ENCODE data around the gene PFDN4. TPM values are rescaled to one million over a fixed set of nuclear protein-coding genes. Genes with fewer than 3 reads are reported as not detected.

PFDN4 gene
- total RNA-seq: 19.8 TPM
- long read RNA-seq, transcript PFDN4-201 (4 exons, 1,462 nt): major isoform, 6 of 8 reads
- long read RNA-seq, partial matches to known transcripts: 0 of 8 reads
- long read RNA-seq, other reads (novel, unspliced or antisense): 2 of 8 reads

GRCh38 chr20:54207743-54208547 is at the start of gene PFDN4:
Gene PFDN4 (plus strand): TSS chr20:54208087. CDS start chr20:54208101, 14 bp downstream.
- DNase-seq (ENCODE audit: low spot score): peak; percentile 93

GRCh38 chr20:54158226-54158625 is 49.7 kb upstream of the PFDN4 start:
- no peak for DNase-seq (ENCODE audit: low spot score)

- no peak for DNase-seq (ENCODE audit: low spot score)
Measured at GRCh38 chr20:54158856-54159418, 49.0 kb upstream of the PFDN4 start.

GRCh38 chr20:54160065-54161007 is 47.6 kb upstream of the PFDN4 start:
- DNase-seq (ENCODE audit: low spot score): no peak

GRCh38 chr20:54161008-54161820 is 46.7 kb upstream of the PFDN4 start:
- no peak for DNase-seq (ENCODE audit: low spot score)

- DNase-seq (ENCODE audit: low spot score): no peak
Measured at GRCh38 chr20:54161821-54162149, 46.1 kb upstream of the PFDN4 start.

GRCh38 chr20:54162378-54163009 is 45.4 kb upstream of the PFDN4 start:
- DNase-seq (ENCODE audit: low spot score): no peak

GRCh38 chr20:54163402-54163801 is 44.5 kb upstream of the PFDN4 start:
- no peak for DNase-seq (ENCODE audit: low spot score)

GRCh38 chr20:54165014-54165413 is 42.9 kb upstream of the PFDN4 start:
- DNase-seq (ENCODE audit: low spot score): no peak

GRCh38 chr20:54165803-54166202 is 42.1 kb upstream of the PFDN4 start:
- no peak for DNase-seq (ENCODE audit: low spot score)

GRCh38 chr20:54166987-54167662 is 40.8 kb upstream of the PFDN4 start:
- no peak for DNase-seq (ENCODE audit: low spot score)

- no peak for DNase-seq (ENCODE audit: low spot score)
Measured at GRCh38 chr20:54167909-54168872, 39.7 kb upstream of the PFDN4 start.

GRCh38 chr20:54168961-54169862 is 38.7 kb upstream of the PFDN4 start:
- DNase-seq (ENCODE audit: low spot score): no peak

- DNase-seq (ENCODE audit: low spot score): no peak
Measured at GRCh38 chr20:54170026-54170471, 37.8 kb upstream of the PFDN4 start.

- no peak for DNase-seq (ENCODE audit: low spot score)
Measured at GRCh38 chr20:54170963-54171362, 36.9 kb upstream of the PFDN4 start.

- DNase-seq (ENCODE audit: low spot score): no peak
Measured at GRCh38 chr20:54172532-54172855, 35.4 kb upstream of the PFDN4 start.

- no peak for DNase-seq (ENCODE audit: low spot score)
Measured at GRCh38 chr20:54172856-54173652, 34.8 kb upstream of the PFDN4 start.

Data from mesenteric fat pad (tissue), 1 donor.